Measurements from ENCODE around the gene TFAP2A.

The TFAP2A gene

GRCh38 chr6:10416516-10416862 lies 1.6 kb upstream of the TFAP2A start:
- Histone ChIP-seq H3K9me3 (no peaks in the 10 kb centered on the region), H3K27me3 (peaks cover 99% of the 10 kb centered on the region), H3K4me3 (ENCODE audit: low read depth, low read length) (no peak overlapping the region), H3K4me1 (no peaks in the 10 kb centered on the region), H3K36me3 (no peaks in the 10 kb centered on the region)
- DNase-seq: no peak
- TF ChIP-seq CTCF (IDR thresholded peaks at IDR 0.05; ENCODE audit: low read depth, low read length): no peak

GRCh38 chr6:10415617-10416480 lies 975 bp upstream of the TFAP2A start:
- DNase-seq: no peak
- no peak for TF ChIP-seq CTCF (IDR thresholded peaks at IDR 0.05; ENCODE audit: low read depth, low read length)
- Histone ChIP-seq H3K9me3 (no peaks in the 10 kb centered on the region), H3K27me3 (peaks cover 98% of the 10 kb centered on the region), H3K36me3 (no peaks in the 10 kb centered on the region), H3K4me3 (ENCODE audit: low read depth, low read length) (no peak overlapping the region), H3K4me1 (no peaks in the 10 kb centered on the region)

GRCh38 chr6:10413850-10414738 lies 780 bp downstream of the TFAP2A start:
- no peak for TF ChIP-seq CTCF (IDR thresholded peaks at IDR 0.05; ENCODE audit: low read depth, low read length)
- H3K27me3 ChIP-seq: peaks cover 97% of the 10 kb centered on the region
- no peaks in the 10 kb centered on the region for H3K36me3 ChIP-seq
- DNase-seq: no peak
- H3K9me3 ChIP-seq: no peaks in the 10 kb centered on the region
- H3K4me3 ChIP-seq (ENCODE audit: low read depth, low read length): no peak overlapping the region
- H3K4me1 ChIP-seq: no peaks in the 10 kb centered on the region

- H3K36me3 ChIP-seq: no peaks in the 10 kb centered on the region
- DNase-seq: no peak
- no peaks in the 10 kb centered on the region for H3K9me3 ChIP-seq
- peaks cover 97% of the 10 kb centered on the region for H3K27me3 ChIP-seq
- TF ChIP-seq CTCF (IDR thresholded peaks at IDR 0.05; ENCODE audit: low read depth, low read length): no peak
- no peaks in the 10 kb centered on the region for H3K4me1 ChIP-seq
- H3K4me3 ChIP-seq (ENCODE audit: low read depth, low read length): no peak overlapping the region
These were observed 1.5 kb downstream of the TFAP2A start for GRCh38 chr6:10413262-10413849.

GRCh38 chr6:10412461-10413261 lies 2.2 kb downstream of the TFAP2A start:
- H3K4me1 ChIP-seq: no peaks in the 10 kb centered on the region
- no peak for DNase-seq
- no peak overlapping the region for H3K4me3 ChIP-seq (ENCODE audit: low read depth, low read length)
- peaks cover 97% of the 10 kb centered on the region for H3K27me3 ChIP-seq
- TF ChIP-seq CTCF (IDR thresholded peaks at IDR 0.05; ENCODE audit: low read depth, low read length): no peak
- no peaks in the 10 kb centered on the region for H3K36me3 ChIP-seq
- no peaks in the 10 kb centered on the region for H3K9me3 ChIP-seq
